ENCODE results near the gene ZNF649.

GRCh38 chr19:51946602-51947001 lies 41.8 kb upstream of the ZNF649 start:
- TF ChIP-seq CTCF (IDR thresholded peaks at IDR 0.05; ENCODE audit: insufficient read depth, low read length, poor library complexity, severe bottlenecking) (no peak), EZH2phosphoT487 (conservative IDR thresholded peaks at IDR 0.05; ENCODE audit: low read length) (no peak)

Data from SU-DHL-6 (cell line).